ENCODE results near the gene NOG.

Gene NOG

GRCh38 chr17:56581635-56582627 is 11.6 kb upstream of the NOG start:
- Histone ChIP-seq H3K36me3 (ENCODE audit: control insufficient read depth, low read depth, low read length) (no peaks in the 10 kb centered on the region), H3K27ac (ENCODE audit: low read length) (no peak overlapping the region), H3K9me3 (ENCODE audit: control insufficient read depth, low read depth, low read length) (no peaks in the 10 kb centered on the region), H3K4me3 (ENCODE audit: low read length) (no peak overlapping the region), H3K27me3 (ENCODE audit: control insufficient read depth, insufficient read depth, low read length) (peaks cover 4% of the 10 kb centered on the region), H3K4me1 (ENCODE audit: control insufficient read depth, low read depth, low read length) (peaks cover 14% of the 10 kb centered on the region), H3K9ac (ENCODE audit: low read length) (no peak overlapping the region)

DNA sequence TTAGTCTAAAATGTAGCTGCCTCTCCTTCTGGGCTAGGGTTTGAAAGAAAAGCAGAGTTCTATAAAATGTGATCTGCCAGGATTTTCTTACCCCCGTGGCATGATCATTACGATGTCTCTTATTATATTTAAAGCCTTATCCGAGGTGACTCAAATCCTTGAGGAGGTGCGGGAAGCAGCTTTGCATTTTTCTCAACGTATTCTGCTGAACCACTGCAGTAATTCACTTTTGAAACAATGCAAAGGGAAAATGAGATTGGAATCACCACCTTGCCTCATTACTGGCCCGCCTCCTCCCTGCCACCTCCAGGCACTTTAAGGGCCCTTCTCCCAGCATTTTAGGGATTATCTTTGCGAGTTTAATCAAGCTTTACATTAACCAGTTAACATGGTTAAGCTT is 9.7 kb upstream of the NOG start:
- no peaks in the 10 kb centered on the region for H3K27me3 ChIP-seq (ENCODE audit: control insufficient read depth, insufficient read depth, low read length)
- H3K27ac ChIP-seq (ENCODE audit: low read length), result no peak overlapping the region
- H3K4me1 ChIP-seq (ENCODE audit: control insufficient read depth, low read depth, low read length), result no peaks in the 10 kb centered on the region
- no peaks in the 10 kb centered on the region for H3K9me3 ChIP-seq (ENCODE audit: control insufficient read depth, low read depth, low read length)
- no peak overlapping the region for H3K4me3 ChIP-seq (ENCODE audit: low read length)
- no peak overlapping the region for H3K9ac ChIP-seq (ENCODE audit: low read length)
- no peaks in the 10 kb centered on the region for H3K36me3 ChIP-seq (ENCODE audit: control insufficient read depth, low read depth, low read length)

GRCh38 chr17:56587298-56587697 is 6.2 kb upstream of the NOG start:
- Histone ChIP-seq H3K27me3 (ENCODE audit: control insufficient read depth, insufficient read depth, low read length) (peaks cover 27% of the 10 kb centered on the region), H3K4me3 (ENCODE audit: low read length) (no peak overlapping the region), H3K9me3 (ENCODE audit: control insufficient read depth, low read depth, low read length) (no peaks in the 10 kb centered on the region), H3K36me3 (ENCODE audit: control insufficient read depth, low read depth, low read length) (no peaks in the 10 kb centered on the region), H3K4me1 (ENCODE audit: control insufficient read depth, low read depth, low read length) (no peaks in the 10 kb centered on the region), H3K9ac (ENCODE audit: low read length) (no peak overlapping the region), H3K27ac (ENCODE audit: low read length) (no peak overlapping the region)

- Histone ChIP-seq H3K27ac (ENCODE audit: low read length) (no peak overlapping the region), H3K27me3 (ENCODE audit: control insufficient read depth, insufficient read depth, low read length) (peaks cover 69% of the 10 kb centered on the region), H3K4me1 (ENCODE audit: control insufficient read depth, low read depth, low read length) (peaks cover 9% of the 10 kb centered on the region), H3K9ac (ENCODE audit: low read length) (peak overlapping the region; percentile 18), H3K4me3 (ENCODE audit: low read length) (peak overlapping the region; percentile 81), H3K9me3 (ENCODE audit: control insufficient read depth, low read depth, low read length) (no peaks in the 10 kb centered on the region), H3K36me3 (ENCODE audit: control insufficient read depth, low read depth, low read length) (no peaks in the 10 kb centered on the region)
These were observed 913 bp upstream of the NOG start for GRCh38 chr17:56592487-56593085.

GRCh38 chr17:56593086-56593645 is 333 bp upstream of the NOG start:
- H3K27me3 ChIP-seq (ENCODE audit: control insufficient read depth, insufficient read depth, low read length), result peaks cover 74% of the 10 kb centered on the region
- peak overlapping the region; percentile 18 for H3K9ac ChIP-seq (ENCODE audit: low read length)
- no peak overlapping the region for H3K27ac ChIP-seq (ENCODE audit: low read length)

GRCh38 chr17:56594320-56595107 is 1.0 kb downstream of the NOG start:
- Histone ChIP-seq H3K4me1 (ENCODE audit: control insufficient read depth, low read depth, low read length) (peaks cover 9% of the 10 kb centered on the region), H3K27ac (ENCODE audit: low read length) (no peak overlapping the region), H3K9me3 (ENCODE audit: control insufficient read depth, low read depth, low read length) (no peaks in the 10 kb centered on the region), H3K9ac (ENCODE audit: low read length) (no peak overlapping the region), H3K4me3 (ENCODE audit: low read length) (peak overlapping the region; percentile 61), H3K36me3 (ENCODE audit: control insufficient read depth, low read depth, low read length) (no peaks in the 10 kb centered on the region), H3K27me3 (ENCODE audit: control insufficient read depth, insufficient read depth, low read length) (peaks cover 83% of the 10 kb centered on the region)

More at GRCh38 chr17:56593086-56593645, 333 bp upstream of the NOG start:
- peaks cover 9% of the 10 kb centered on the region for H3K4me1 ChIP-seq (ENCODE audit: control insufficient read depth, low read depth, low read length)
- no peaks in the 10 kb centered on the region for H3K9me3 ChIP-seq (ENCODE audit: control insufficient read depth, low read depth, low read length)
- H3K36me3 ChIP-seq (ENCODE audit: control insufficient read depth, low read depth, low read length), result no peaks in the 10 kb centered on the region
- peak overlapping the region; percentile 81 for H3K4me3 ChIP-seq (ENCODE audit: low read length)

DNA sequence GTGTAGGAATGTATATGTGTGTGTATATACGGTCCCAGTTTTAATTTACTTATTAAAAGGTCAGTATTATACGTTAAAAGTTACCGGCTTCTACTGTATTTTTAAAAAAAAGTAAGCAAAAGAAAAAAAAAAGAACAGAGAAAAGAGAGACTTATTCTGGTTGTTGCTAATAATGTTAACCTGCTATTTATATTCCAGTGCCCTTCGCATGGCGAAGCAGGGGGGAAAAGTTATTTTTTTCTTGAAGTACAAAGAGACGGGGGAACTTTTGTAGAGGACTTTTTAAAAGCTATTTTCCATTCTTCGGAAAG is 1.6 kb downstream of the NOG start:
- Histone ChIP-seq H3K9me3 (ENCODE audit: control insufficient read depth, low read depth, low read length) (no peaks in the 10 kb centered on the region), H3K27me3 (ENCODE audit: control insufficient read depth, insufficient read depth, low read length) (peaks cover 82% of the 10 kb centered on the region), H3K4me3 (ENCODE audit: low read length) (peak overlapping the region; percentile 61), H3K9ac (ENCODE audit: low read length) (no peak overlapping the region), H3K36me3 (ENCODE audit: control insufficient read depth, low read depth, low read length) (no peaks in the 10 kb centered on the region), H3K4me1 (ENCODE audit: control insufficient read depth, low read depth, low read length) (peaks cover 9% of the 10 kb centered on the region), H3K27ac (ENCODE audit: low read length) (no peak overlapping the region)

DNA sequence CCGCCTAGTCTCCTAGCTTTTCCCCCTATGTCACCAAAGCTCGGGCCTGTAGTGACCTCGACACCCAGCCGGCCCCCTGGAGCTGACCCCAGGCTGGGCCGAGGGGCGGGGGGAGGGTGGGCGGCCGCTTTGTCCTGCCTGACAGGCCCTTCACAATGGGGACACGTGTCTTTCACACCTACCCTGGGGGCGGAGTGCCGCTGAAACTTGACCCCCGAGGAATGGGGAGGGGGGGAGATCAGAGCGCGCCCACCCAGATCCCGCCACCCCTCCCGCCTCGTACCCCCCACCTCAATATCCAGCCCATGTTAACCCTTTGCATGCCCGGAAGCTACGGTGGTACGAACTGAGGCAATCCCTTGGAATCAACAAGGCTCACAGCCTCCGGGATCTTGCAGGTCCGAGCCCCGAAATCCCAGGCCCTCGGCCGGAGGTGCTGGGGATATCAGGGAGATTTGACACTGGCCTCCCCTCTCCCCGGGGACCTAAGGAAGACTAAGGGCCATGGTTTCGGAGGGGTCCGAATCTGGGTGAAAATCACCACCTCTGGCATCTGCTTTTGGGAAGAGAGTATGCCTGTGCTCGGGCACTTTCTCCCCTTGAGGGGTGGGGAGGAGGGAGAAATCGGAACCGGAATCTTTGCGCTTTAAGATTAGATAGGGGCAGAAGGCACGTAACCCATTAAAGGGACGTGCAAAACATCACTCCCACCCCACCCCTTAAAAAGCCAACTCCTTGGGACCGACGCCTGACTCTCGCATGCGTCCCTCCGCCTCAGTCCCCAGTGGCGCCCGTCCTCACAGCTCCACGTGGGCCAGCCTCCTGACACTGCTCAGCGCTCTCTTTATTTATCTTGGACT is 2.6 kb downstream of the NOG start:
- Histone ChIP-seq H3K9ac (ENCODE audit: low read length) (peak overlapping the region; percentile 54), H3K36me3 (ENCODE audit: control insufficient read depth, low read depth, low read length) (no peaks in the 10 kb centered on the region), H3K4me1 (ENCODE audit: control insufficient read depth, low read depth, low read length) (peaks cover 9% of the 10 kb centered on the region), H3K27ac (ENCODE audit: low read length) (no peak overlapping the region), H3K27me3 (ENCODE audit: control insufficient read depth, insufficient read depth, low read length) (peaks cover 72% of the 10 kb centered on the region), H3K9me3 (ENCODE audit: control insufficient read depth, low read depth, low read length) (no peaks in the 10 kb centered on the region), H3K4me3 (ENCODE audit: low read length) (peak overlapping the region; percentile 91)

DNA sequence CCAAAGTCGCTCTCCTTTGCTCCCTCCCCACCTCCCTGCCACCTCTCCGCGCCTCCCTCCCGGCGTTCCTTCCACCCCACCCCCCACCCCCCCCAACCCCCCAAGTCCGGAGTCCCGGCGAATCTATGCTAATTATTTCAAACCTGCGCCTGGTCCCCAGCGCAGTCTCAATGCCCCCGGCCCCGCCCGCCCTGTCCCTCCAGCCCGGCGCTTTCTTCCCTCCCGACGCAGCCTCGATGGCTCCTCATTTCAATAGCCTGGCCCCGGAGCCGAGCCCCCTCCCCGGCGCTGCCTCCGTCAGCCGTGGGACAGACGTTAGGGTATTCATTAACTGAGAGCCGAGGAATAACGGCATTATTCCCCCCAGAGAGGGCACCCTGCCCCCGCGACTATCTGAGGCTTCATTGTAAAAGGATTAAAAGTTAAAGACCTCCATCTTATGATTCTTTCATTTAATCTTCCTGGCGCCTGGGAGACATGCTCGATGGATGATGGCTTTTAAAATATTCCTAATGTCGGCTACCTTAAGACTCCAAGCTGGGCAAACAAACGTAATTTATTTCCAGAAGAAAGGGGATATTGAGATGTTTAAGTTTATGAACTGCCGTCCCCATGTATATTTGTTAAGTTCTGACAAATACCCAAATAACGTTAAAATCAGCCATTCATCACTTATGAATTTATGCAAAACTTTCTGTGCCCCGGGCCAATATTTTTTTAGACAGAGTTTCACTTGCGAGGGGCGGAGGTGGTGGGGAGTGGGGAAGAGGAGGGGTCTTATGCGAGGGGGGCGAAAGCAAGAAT is 3.4 kb downstream of the NOG start:
- peak overlapping the region; percentile 32 for H3K9ac ChIP-seq (ENCODE audit: low read length)
- no peaks in the 10 kb centered on the region for H3K36me3 ChIP-seq (ENCODE audit: control insufficient read depth, low read depth, low read length)
- H3K27me3 ChIP-seq (ENCODE audit: control insufficient read depth, insufficient read depth, low read length), result peaks cover 67% of the 10 kb centered on the region
- H3K9me3 ChIP-seq (ENCODE audit: control insufficient read depth, low read depth, low read length), result no peaks in the 10 kb centered on the region
- H3K4me3 ChIP-seq (ENCODE audit: low read length), result peak overlapping the region; percentile 91
- peaks cover 9% of the 10 kb centered on the region for H3K4me1 ChIP-seq (ENCODE audit: control insufficient read depth, low read depth, low read length)
- H3K27ac ChIP-seq (ENCODE audit: low read length), result no peak overlapping the region

DNA sequence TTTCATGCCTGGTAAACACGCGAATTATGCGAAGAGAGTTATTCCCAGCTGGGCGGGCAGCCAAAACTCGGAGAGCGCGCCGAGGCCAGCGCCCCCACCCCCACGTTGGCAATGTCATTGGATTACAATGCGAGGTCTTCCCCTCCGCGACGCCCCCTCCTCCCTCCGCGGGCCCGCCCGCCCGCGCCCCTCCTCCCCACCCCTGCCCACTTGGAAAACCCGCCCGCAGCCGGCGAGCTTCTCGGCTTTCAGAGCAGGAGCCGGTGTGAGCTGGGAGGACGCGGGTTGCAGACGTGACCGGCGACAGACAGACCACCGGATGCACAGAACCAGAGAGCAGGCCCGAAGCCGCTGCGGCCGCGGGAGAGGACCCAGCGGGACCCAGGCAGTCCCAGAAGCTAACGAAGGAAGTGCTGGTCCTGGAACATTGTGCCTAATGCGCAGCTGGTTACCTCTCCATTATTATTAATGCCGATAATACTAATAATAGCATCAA is 4.0 kb downstream of the NOG start:
- Histone ChIP-seq H3K27me3 (ENCODE audit: control insufficient read depth, insufficient read depth, low read length) (peaks cover 61% of the 10 kb centered on the region), H3K4me3 (ENCODE audit: low read length) (peak overlapping the region; percentile 83), H3K9ac (ENCODE audit: low read length) (no peak overlapping the region), H3K9me3 (ENCODE audit: control insufficient read depth, low read depth, low read length) (no peaks in the 10 kb centered on the region), H3K4me1 (ENCODE audit: control insufficient read depth, low read depth, low read length) (peaks cover 9% of the 10 kb centered on the region), H3K36me3 (ENCODE audit: control insufficient read depth, low read depth, low read length) (no peaks in the 10 kb centered on the region), H3K27ac (ENCODE audit: low read length) (no peak overlapping the region)

Data from iPS-18a (cell line).